GM12878 (cell line): ENCODE data around the gene ZDHHC5. TPM values are rescaled to one million over a fixed set of nuclear protein-coding genes. Genes with fewer than 3 reads are reported as not detected.

ENCODE experiments used
- ATAC-seq: fragments of 200-7000 bp; cut with Tn5 transposase; 3 replicates; pipeline ENCODE4 v1.9.1; 2020; ENCODE audit warnings: mild to moderate bottlenecking, moderate library complexity
- BruUV-seq: library from RNA; stranded (reverse); fragments of 400-500 nt; replicated peaks from 2 replicates; lab custom pipeline; 2021; lab: Mats Ljungman, UMichigan
- CTCF ChIA-PET: fragments of 300-600 bp; sonication (Branson Sonifier 250); formaldehyde crosslinking; extraction: SDS; loops from one replicate; lab custom pipeline; 2021; ENCODE audit warnings: inconsistent platforms; lab: Yijun Ruan, JAX
- POLR2A ChIA-PET: fragments of 350-600 bp; formaldehyde crosslinking; extraction: SDS; loops from one replicate; lab custom pipeline; 2021; ENCODE audit warnings: inconsistent platforms; lab: Charles Lee
- RAD21 ChIA-PET: fragments of 300-600 bp; sonication (Branson Sonifier 250); formaldehyde crosslinking; loops from one replicate; lab custom pipeline; 2023; ENCODE audit warnings: antibody characterized with exemption; ENCODE audit not compliant: unreplicated experiment; lab: Charles Lee
- SMC1A ChIA-PET: fragments of 300-600 bp; sonication (Branson Sonifier 250); formaldehyde crosslinking; loops from one replicate; lab custom pipeline; 2023; ENCODE audit not compliant: unreplicated experiment, uncharacterized antibody; lab: Charles Lee
- DNase-seq: peaks from one replicate; pipeline ENCODE4 v3.0.0-alpha.2; 2011; ENCODE audit warnings: low read depth, low spot score
- FAIRE-seq: peaks from 3 replicates; lab custom pipeline; 2011; peaks lifted over from hg19 to GRCh38; lab: Jason Lieb, UNC
- H2AFZ ChIP-seq: 2 replicates; pipeline ENCODE4 v1.6.0; 2011; ENCODE audit warnings: low read depth, low read length, control low read depth; ENCODE audit not compliant: control insufficient read depth
- H3K27ac ChIP-seq: 2 replicates; pipeline ENCODE4 v1.5.1; 2011; ENCODE audit warnings: control low read depth; ENCODE audit not compliant: control insufficient read depth, insufficient read depth
- H3K27me3 ChIP-seq, 2 experiments: replicated peaks in 1 of 2; 2 replicates each; pipeline versions ENCODE4 v1.6.0 to v1.6.1; 2011; ENCODE audit warnings: low read length in 1 of 2; ENCODE audit not compliant: control insufficient read depth in 2 of 2, insufficient read depth in 2 of 2
- H3K36me3 ChIP-seq, 2 experiments: 2 replicates each; pipeline ENCODE4 v1.5.1; 2011; ENCODE audit warnings: low read length in 1 of 2; ENCODE audit not compliant: control insufficient read depth in 2 of 2, insufficient read depth in 2 of 2
- H3K4me1 ChIP-seq: 2 replicates; pipeline ENCODE4 v1.6.1; 2011; ENCODE audit warnings: mild to moderate bottlenecking, low read length, moderate library complexity, mixed read lengths; ENCODE audit not compliant: control insufficient read depth, insufficient read depth
- H3K4me2 ChIP-seq: 2 replicates; pipeline ENCODE4 v1.6.0; 2011; ENCODE audit warnings: control low read depth; ENCODE audit not compliant: control insufficient read depth, insufficient read depth
- H3K4me3 ChIP-seq: fragments of 200-600 bp; sonication (generic); 2 replicates; pipeline ENCODE4 v1.5.1; 2016
- H3K79me2 ChIP-seq: 2 replicates; pipeline ENCODE4 v1.6.0; 2011; ENCODE audit warnings: low read length; ENCODE audit not compliant: control insufficient read depth, insufficient read depth
- H3K9ac ChIP-seq: 2 replicates; pipeline ENCODE4 v1.8.0; 2011; ENCODE audit warnings: low read length, control low read depth, mixed read lengths; ENCODE audit not compliant: control insufficient read depth, insufficient read depth
- H3K9me3 ChIP-seq: replicated peaks from 3 replicates; pipeline ENCODE4 v1.5.1; 2011; ENCODE audit warnings: mild to moderate bottlenecking, low read length; ENCODE audit not compliant: control insufficient read depth, insufficient read depth
- H4K20me1 ChIP-seq: 2 replicates; pipeline ENCODE4 v1.6.0; 2011; ENCODE audit not compliant: control insufficient read depth, insufficient read depth
- BCLAF1 ChIP-seq: fragments of 450-650 bp; IDR thresholded peaks from 2 replicates; pipeline ENCODE4 v1.6.1; 2017; ENCODE audit warnings: antibody characterized with exemption, mild to moderate bottlenecking, moderate library complexity
- CBX3 ChIP-seq: fragments of 200-600 bp; sonication (generic); IDR thresholded peaks from 2 replicates; pipeline ENCODE4 v1.6.1; 2016; ENCODE audit warnings: low read depth, borderline replicate concordance
- CEBPZ ChIP-seq: fragments of 150-350 bp; IDR thresholded peaks from 2 replicates; pipeline ENCODE4 v1.6.1; 2016; ENCODE audit warnings: low read depth, low read length
- CREB1 ChIP-seq: IDR thresholded peaks from 2 replicates; pipeline ENCODE4 v1.6.1; 2012; ENCODE audit warnings: low read depth, mild to moderate bottlenecking, inconsistent platforms
- E2F8 ChIP-seq: fragments of 450-650 bp; IDR thresholded peaks from 2 replicates; pipeline ENCODE4 v1.6.1; 2018; ENCODE audit warnings: mild to moderate bottlenecking, low read depth, moderate library complexity; ENCODE audit not compliant: partially characterized antibody
- EED ChIP-seq: sonication (generic); IDR thresholded peaks from 2 replicates; pipeline ENCODE4 v1.6.1; 2016; ENCODE audit warnings: antibody characterized with exemption, low read depth
- ESRRA ChIP-seq: IDR thresholded peaks from 2 replicates; pipeline ENCODE4 v1.6.1; 2012; ENCODE audit warnings: mild to moderate bottlenecking, low read length, improper control_type of control experiment
- MEF2A ChIP-seq: IDR thresholded peaks from 2 replicates; pipeline ENCODE4 v1.6.1; 2011; ENCODE audit warnings: low read depth, mild to moderate bottlenecking, low read length, moderate library complexity; ENCODE audit not compliant: insufficient read depth
- MLLT1 ChIP-seq: fragments of 450-650 bp; IDR thresholded peaks from 2 replicates; pipeline ENCODE4 v1.6.1; 2016; ENCODE audit warnings: mild to moderate bottlenecking
- NFYA ChIP-seq: IDR thresholded peaks from 2 replicates; pipeline ENCODE4 v1.6.1; 2011; ENCODE audit warnings: low read depth, mild to moderate bottlenecking, low read length, improper control_type of control experiment, borderline replicate concordance
- NR2C1 ChIP-seq: fragments of 450-650 bp; IDR thresholded peaks from 2 replicates; pipeline ENCODE4 v1.6.1; 2017; ENCODE audit warnings: antibody characterized with exemption, mild to moderate bottlenecking, moderate library complexity
- PAX5 ChIP-seq: IDR thresholded peaks from 2 replicates; pipeline ENCODE4 v1.6.1; 2011; ENCODE audit warnings: low read depth, low read length, borderline replicate concordance
- PML ChIP-seq: IDR thresholded peaks from 2 replicates; pipeline ENCODE4 v1.6.1; 2012; ENCODE audit warnings: low read length, inconsistent platforms
- SMC3 ChIP-seq: IDR thresholded peaks from 2 replicates; pipeline ENCODE4 v1.6.1; 2011; ENCODE audit warnings: low read length, improper control_type of control experiment, borderline replicate concordance
- SREBF2 ChIP-seq: IDR thresholded peaks from 2 replicates; pipeline ENCODE4 v1.6.1; 2012; ENCODE audit warnings: mild to moderate bottlenecking, low read length
- WGBS: methylation state at CpG from one replicate; pipeline ENCODE4 v1.1.6; 2016; ENCODE audit warnings: low lambda C conversion rate; ENCODE audit not compliant: insufficient replicate concordance, insufficient coverage; ENCODE audit errors: missing lambda C conversion rate; 5-methylcytosine and 5-hydroxymethylcytosine counted together
- in situ Hi-C: fragments of 300-500 bp; cut with MboI; formaldehyde crosslinking; loops from 9 replicates; pipeline ENCODE4 v1.14.3; 2018; ENCODE audit warnings: mixed read lengths
- intact Hi-C: fragments of 100-400 bp; cut with micrococcal nuclease; formaldehyde crosslinking; loops from one replicate; pipeline ENCODE4 v1.14.2; 2022; ENCODE audit not compliant: unreplicated experiment
- polyA plus RNA-seq, 11 experiments: library from polyadenylated mRNA; depleted of rRNA in 4 of 11; unstranded in 6 of 11; stranded (reverse) in 5 of 11; fragments of >200 nt; fragmentation: Nextera tagmentation in 4 of 11; fragmentation: Illumina TruSeq in 1 of 11; extraction: Ambion mirVana in 4 of 11; extraction: Trizol in 1 of 11; gene quantifications; 1 replicate in 1 of 11; 2 replicates in 10 of 11; pipeline versions ENCODE4 v1.2.1 to v1.2.3, GENCODE V29; 2011 to 2016; ENCODE audit warnings: inconsistent platforms in 2 of 11, missing spikeins in 2 of 11, low read depth in 1 of 11
- total RNA-seq, 4 experiments: library from RNA; depleted of rRNA in 3 of 4; stranded (reverse); fragments of >200 nt in 3 of 4; fragmentation: Illumina TruSeq in 1 of 4; extraction: Trizol in 1 of 4; gene quantifications; 2 replicates each; pipeline versions ENCODE4 v1.2.1 to v1.2.3, GENCODE V29; 2013 to 2021

The ZDHHC5 gene
- total and polyA plus RNA-seq, 10 of the 15 experiments (the other 5 are each of a cell fraction or from before 2014, with no cell fraction given): 3.9 to 61.3 (median 37.6) TPM

GRCh38 chr11:57632116-57632515 lies 35.8 kb upstream of the ZDHHC5 start:
- Histone ChIP-seq H3K4me3 (no peak overlapping the region), H3K4me2 (no peak overlapping the region), H3K27me3 (no peaks in the 10 kb centered on the region; a peak in 1 of 4 replicates), H3K9ac (no peak overlapping the region), H3K9me3 (no peaks in the 10 kb centered on the region), H3K36me3 (no peaks in the 10 kb centered on the region), H3K4me1 (no peaks in the 10 kb centered on the region), H2AFZ (no peak overlapping the region), H3K79me2 (no peaks in the 10 kb centered on the region), H4K20me1 (no peaks in the 10 kb centered on the region), H3K27ac (no peak overlapping the region)
- FAIRE-seq (no peak), DNase-seq (no peak), ATAC-seq (no peak)
- ChIA-PET POLR2A (no interaction called here), CTCF (interaction anchor here (1.4 to 2.0 kb wide), 2 partner anchors 9 to 12 kb away, joined by 6 to 7 read pairs; no protein-coding TSS in a partner anchor), RAD21 (no interaction called here), SMC1A (no interaction called here)
- intact Hi-C loops (no loop called here), in situ Hi-C loops (no loop called here)
- no TSS peak for BruUV-seq
- 51% methylated on average over 5 of the region's 5 CpGs for WGBS
- TF ChIP-seq MEF2A: no peak
- no peak for TF ChIP-seq CEBPZ
- no peak for TF ChIP-seq EED
- TF ChIP-seq PAX5: no peak
- no peak for TF ChIP-seq NR2C1
- no peak for TF ChIP-seq NFYA
- no peak for TF ChIP-seq MLLT1
- TF ChIP-seq PML: no peak
- TF ChIP-seq E2F8: no peak
- no peak for TF ChIP-seq SREBF2
- TF ChIP-seq CBX3: no peak
- no peak for TF ChIP-seq SMC3
- no peak for TF ChIP-seq ESRRA
- no peak for TF ChIP-seq CREB1
- no peak for TF ChIP-seq BCLAF1
